HCT116 (cell line): ENCODE data around the gene NLGN2. TPM values are rescaled to one million over a fixed set of nuclear protein-coding genes. Genes with fewer than 3 reads are reported as not detected.

Experiments used
- ATAC-seq: fragments of 200-7000 bp; cut with Tn5 transposase; 2 replicates; pipeline ENCODE4 v1.9.1; 2020; ENCODE audit warnings: mild to moderate bottlenecking, moderate library complexity
- BruUV-seq: library from RNA; stranded (reverse); fragments of 400-500 nt; replicated peaks from 2 replicates; lab custom pipeline; 2021; lab: Mats Ljungman, UMichigan
- CTCF ChIA-PET: fragments of 300-600 bp; sonication (Branson Sonifier 250); formaldehyde crosslinking; loops from one replicate; lab custom pipeline; 2021; ENCODE audit warnings: antibody characterized with exemption; lab: Charles Lee
- POLR2A ChIA-PET: fragments of 300-600, 350-600 bp; sonication (Branson Sonifier 250); formaldehyde crosslinking; loops from one replicate; lab custom pipeline; 2021; ENCODE audit warnings: antibody characterized with exemption; lab: Charles Lee
- RAD21 ChIA-PET, 2 experiments: fragments of 300-600 bp; sonication (Branson Sonifier 250); formaldehyde crosslinking; loops; one replicate each; lab custom pipeline; 2023; ENCODE audit warnings: low total read pairs in 2 of 2; ENCODE audit not compliant: uncharacterized antibody in 2 of 2, unreplicated experiment in 2 of 2, low non-redundant PET in 1 of 2; lab: Charles Lee
- DNase-seq: peaks from one replicate; pipeline ENCODE4 v3.0.0-alpha.2; 2010; ENCODE audit warnings: low read depth, low spot score
- H2AFZ ChIP-seq: fragments of 200-600 bp; shearing (Covaris generic), sonication (generic); 2 replicates; pipeline ENCODE4 v1.6.1; 2017; ENCODE audit warnings: low read depth, mixed run types, mixed read lengths, antibody characterized with exemption, low read length; ENCODE audit not compliant: poor library complexity, severe bottlenecking
- H3K27ac ChIP-seq: 2 replicates; pipeline ENCODE4 v1.5.1; 2012; ENCODE audit warnings: low read depth, low read length
- H3K27me3 ChIP-seq: fragments of 200-600 bp; sonication (generic); 2 replicates; pipeline ENCODE4 v1.6.1; 2016; ENCODE audit warnings: mixed run types, low read length, mixed read lengths; ENCODE audit not compliant: insufficient read depth
- H3K36me3 ChIP-seq, 2 experiments: fragments of 200-500 bp in 1 of 2; fragments of 200-600 bp in 1 of 2; sonication (Bioruptor generic) in 1 of 2; sonication (generic) in 1 of 2; 2 replicates each; pipeline versions ENCODE4 v1.5.1 to v1.6.1; 2014 to 2016; ENCODE audit warnings: low read length in 2 of 2, inconsistent platforms in 1 of 2, mixed read lengths in 1 of 2, mixed run types in 1 of 2; ENCODE audit not compliant: insufficient read depth in 2 of 2, control insufficient read depth in 1 of 2
- H3K4me1 ChIP-seq, 2 experiments: fragments of 200-600 bp in 1 of 2; sonication (generic) in 1 of 2; 2 replicates each; pipeline versions ENCODE4 v1.5.1 to v1.6.1; 2012 to 2017; ENCODE audit warnings: low read length in 2 of 2, inconsistent platforms in 1 of 2, mild to moderate bottlenecking in 1 of 2, mixed read lengths in 1 of 2, mixed run types in 1 of 2, moderate library complexity in 1 of 2; ENCODE audit not compliant: insufficient read depth in 2 of 2, control insufficient read depth in 1 of 2
- H3K4me2 ChIP-seq: fragments of 200-600 bp; sonication (generic); 2 replicates; pipeline ENCODE4 v1.6.1; 2017; ENCODE audit warnings: mixed run types, low read length, mixed read lengths
- H3K4me3 ChIP-seq, 2 experiments: fragments of 200-600 bp in 1 of 2; sonication (generic) in 1 of 2; replicated peaks in 1 of 2; 2 replicates each; pipeline ENCODE4 v1.5.1; 2011 to 2016; ENCODE audit warnings: low read length in 2 of 2, control low read depth in 1 of 2, low read depth in 1 of 2, mild to moderate bottlenecking in 1 of 2, mixed read lengths in 1 of 2, mixed run types in 1 of 2
- H3K79me2 ChIP-seq: fragments of 200-600 bp; sonication (generic); 2 replicates; pipeline ENCODE4 v1.6.1; 2017; ENCODE audit warnings: mild to moderate bottlenecking, mixed run types, low read length, moderate library complexity, mixed read lengths; ENCODE audit not compliant: insufficient read depth
- H3K9ac ChIP-seq: fragments of 200-600 bp; sonication (generic); 2 replicates; pipeline ENCODE4 v1.6.1; 2016; ENCODE audit warnings: low read length, mixed read lengths
- H3K9me2 ChIP-seq: fragments of 200-600 bp; sonication (generic), shearing (Covaris generic); 2 replicates; pipeline ENCODE4 v1.6.1; 2017; ENCODE audit warnings: mixed run types, mild to moderate bottlenecking, moderate library complexity; ENCODE audit not compliant: insufficient read depth
- H3K9me3 ChIP-seq, 2 experiments: fragments of 200-500 bp in 1 of 2; fragments of 200-600 bp in 1 of 2; sonication (Bioruptor generic) in 1 of 2; sonication (generic) in 1 of 2; 2 replicates each; pipeline ENCODE4 v1.6.1; 2014 to 2017; ENCODE audit warnings: low read length in 2 of 2, mixed read lengths in 2 of 2, inconsistent platforms in 1 of 2, low read depth in 1 of 2, mild to moderate bottlenecking in 1 of 2, mixed run types in 1 of 2, moderate library complexity in 1 of 2; ENCODE audit not compliant: control insufficient read depth in 1 of 2, insufficient read depth in 1 of 2
- H4K20me1 ChIP-seq: fragments of 200-600 bp; sonication (generic), shearing (Covaris generic); 2 replicates; pipeline ENCODE4 v1.6.1; 2017; ENCODE audit warnings: mixed run types, mild to moderate bottlenecking, moderate library complexity; ENCODE audit not compliant: insufficient read depth
- CBX3 ChIP-seq: IDR thresholded peaks from 2 replicates; pipeline ENCODE4 v1.6.1; 2012; ENCODE audit warnings: low read depth
- EGR1 ChIP-seq: IDR thresholded peaks from 2 replicates; pipeline ENCODE4 v1.6.1; 2012; ENCODE audit warnings: low read depth
- ELF1 ChIP-seq: IDR thresholded peaks from 2 replicates; pipeline ENCODE4 v1.6.1; 2012; ENCODE audit warnings: low read depth, borderline replicate concordance
- EZH2phosphoT487 ChIP-seq: fragments of 200-600 bp; IDR thresholded peaks from 2 replicates; pipeline ENCODE4 v1.6.1; 2018; ENCODE audit warnings: antibody characterized with exemption, borderline replicate concordance
- JUND ChIP-seq: IDR thresholded peaks from 2 replicates; pipeline ENCODE4 v1.6.1; 2012
- POLR2A ChIP-seq: IDR thresholded peaks from 2 replicates; pipeline ENCODE4 v1.7.0; 2011; ENCODE audit warnings: borderline replicate concordance; ENCODE audit not compliant: insufficient read depth, insufficient read length; ENCODE audit errors: extremely low read depth
- YY1 ChIP-seq: IDR thresholded peaks from 2 replicates; pipeline ENCODE4 v1.6.1; 2011; ENCODE audit warnings: low read length, low read depth, moderate library complexity, mild to moderate bottlenecking; ENCODE audit not compliant: insufficient replicate concordance; ENCODE audit errors: extremely low read depth
- ZFX ChIP-seq: fragments of 450-650 bp; IDR thresholded peaks from 2 replicates; pipeline ENCODE4 v1.6.1; 2017
- ZNF274 ChIP-seq: fragments of 200-500 bp; sonication (Bioruptor generic); IDR thresholded peaks from 2 replicates; pipeline ENCODE4 v1.6.1; 2014; ENCODE audit warnings: mild to moderate bottlenecking, low read depth, low read length, inconsistent platforms
- intact Hi-C: fragments of 100-400 bp; cut with micrococcal nuclease; formaldehyde crosslinking; loops from 2 replicates; pipeline ENCODE4 v1.10.0; 2022
- total RNA-seq: library from RNA; stranded (reverse); gene quantifications from one replicate; pipeline ENCODE4 v1.2.1, GENCODE V29; 2021; ENCODE audit not compliant: unreplicated experiment
- TF ChIP-seq, protein P1 (sequence below): IDR thresholded peaks from 2 replicates; pipeline ENCODE4 v1.6.1; 2012
- TF ChIP-seq, protein P2 (sequence below), 3 experiments: fragments of 200-600 bp in 1 of 3; sonication (generic) in 1 of 3; IDR thresholded peaks in 2 of 3; conservative IDR thresholded peaks in 1 of 3; 2 replicates each; pipeline ENCODE4 v1.5.1; 2012 to 2017; ENCODE audit warnings: low read depth in 2 of 3, low read length in 2 of 3, antibody characterized with exemption in 1 of 3, borderline replicate concordance in 1 of 3, control low read depth in 1 of 3, mild to moderate bottlenecking in 1 of 3, mixed read lengths in 1 of 3, mixed run types in 1 of 3, moderate library complexity in 1 of 3; ENCODE audit not compliant: insufficient read depth in 1 of 3
- TF ChIP-seq, protein P3 (sequence below): IDR thresholded peaks from 2 replicates; pipeline ENCODE4 v1.6.1; 2012
- TF ChIP-seq, protein P4 (sequence below): IDR thresholded peaks from 2 replicates; pipeline ENCODE4 v1.6.1; 2012; ENCODE audit warnings: low read depth

Gene NLGN2
- total RNA-seq, 1 experiment from 2014 or later, result 60.5 TPM

DNA sequence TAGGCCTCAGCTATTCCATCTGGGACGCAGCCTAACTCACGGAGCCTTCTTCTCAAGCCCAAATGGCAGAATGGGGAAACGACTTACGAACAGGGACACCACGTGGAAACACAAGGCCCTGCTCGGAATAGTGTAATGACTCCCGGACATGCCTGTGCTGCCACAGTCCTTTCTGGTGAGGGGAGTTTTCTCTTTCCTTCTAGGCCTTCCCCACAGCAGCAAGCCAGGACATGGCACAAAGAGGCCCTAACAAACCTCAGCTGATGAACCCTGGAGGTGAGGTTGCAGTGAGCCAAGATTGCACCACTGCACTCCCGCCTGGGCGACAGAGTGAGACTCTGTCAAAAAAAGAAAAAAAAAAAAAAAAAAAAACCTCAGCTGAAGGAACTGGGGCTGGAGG is 56.4 kb downstream of the NLGN2 start:
- Histone ChIP-seq H3K36me3 (no peaks in the 10 kb centered on the region; a peak in 2 of 4 replicates), H4K20me1 (no peaks in the 10 kb centered on the region), H3K79me2 (no peaks in the 10 kb centered on the region), H3K9me2 (no peaks in the 10 kb centered on the region), H3K27ac (no peak overlapping the region), H3K4me1 (peaks cover 0 to 10% of the 10 kb centered on the region in 2 experiments; a peak in 2 of 4 replicates), H3K9me3 (no peaks in the 10 kb centered on the region), H2AFZ (no peak overlapping the region), H3K4me2 (no peak overlapping the region), H3K9ac (no peak overlapping the region), H3K4me3 (no peak overlapping the region), H3K27me3 (no peaks in the 10 kb centered on the region)
- ChIA-PET CTCF (no interaction called here), RAD21 (no interaction called here), POLR2A (no interaction called here)
- no peak for DNase-seq
- BruUV-seq, result no TSS peak
- ATAC-seq, result no peak
- TF ChIP-seq EGR1 (no peak), ZFX (no peak), ZNF274 (no peak), JUND (no peak), ELF1 (no peak), CBX3 (no peak), POLR2A (no peak), YY1 (no peak), EZH2phosphoT487 (no peak)
- TF ChIP-seq, protein P1, sequence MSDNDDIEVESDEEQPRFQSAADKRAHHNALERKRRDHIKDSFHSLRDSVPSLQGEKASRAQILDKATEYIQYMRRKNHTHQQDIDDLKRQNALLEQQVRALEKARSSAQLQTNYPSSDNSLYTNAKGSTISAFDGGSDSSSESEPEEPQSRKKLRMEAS, result no peak
- TF ChIP-seq, protein P2, sequence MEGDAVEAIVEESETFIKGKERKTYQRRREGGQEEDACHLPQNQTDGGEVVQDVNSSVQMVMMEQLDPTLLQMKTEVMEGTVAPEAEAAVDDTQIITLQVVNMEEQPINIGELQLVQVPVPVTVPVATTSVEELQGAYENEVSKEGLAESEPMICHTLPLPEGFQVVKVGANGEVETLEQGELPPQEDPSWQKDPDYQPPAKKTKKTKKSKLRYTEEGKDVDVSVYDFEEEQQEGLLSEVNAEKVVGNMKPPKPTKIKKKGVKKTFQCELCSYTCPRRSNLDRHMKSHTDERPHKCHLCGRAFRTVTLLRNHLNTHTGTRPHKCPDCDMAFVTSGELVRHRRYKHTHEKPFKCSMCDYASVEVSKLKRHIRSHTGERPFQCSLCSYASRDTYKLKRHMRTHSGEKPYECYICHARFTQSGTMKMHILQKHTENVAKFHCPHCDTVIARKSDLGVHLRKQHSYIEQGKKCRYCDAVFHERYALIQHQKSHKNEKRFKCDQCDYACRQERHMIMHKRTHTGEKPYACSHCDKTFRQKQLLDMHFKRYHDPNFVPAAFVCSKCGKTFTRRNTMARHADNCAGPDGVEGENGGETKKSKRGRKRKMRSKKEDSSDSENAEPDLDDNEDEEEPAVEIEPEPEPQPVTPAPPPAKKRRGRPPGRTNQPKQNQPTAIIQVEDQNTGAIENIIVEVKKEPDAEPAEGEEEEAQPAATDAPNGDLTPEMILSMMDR (IDR thresholded peaks at IDR 0.05 in 2 of 3, conservative IDR thresholded peaks at IDR 0.05 in 1 of 3; ENCODE audit: borderline replicate concordance in 1 of 3, insufficient read depth in 1 of 3, low read depth in 2 of 3, low read length in 2 of 3), result no peak
- TF ChIP-seq, protein P3, sequence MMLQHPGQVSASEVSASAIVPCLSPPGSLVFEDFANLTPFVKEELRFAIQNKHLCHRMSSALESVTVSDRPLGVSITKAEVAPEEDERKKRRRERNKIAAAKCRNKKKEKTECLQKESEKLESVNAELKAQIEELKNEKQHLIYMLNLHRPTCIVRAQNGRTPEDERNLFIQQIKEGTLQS, result no peak
- TF ChIP-seq, protein P4, sequence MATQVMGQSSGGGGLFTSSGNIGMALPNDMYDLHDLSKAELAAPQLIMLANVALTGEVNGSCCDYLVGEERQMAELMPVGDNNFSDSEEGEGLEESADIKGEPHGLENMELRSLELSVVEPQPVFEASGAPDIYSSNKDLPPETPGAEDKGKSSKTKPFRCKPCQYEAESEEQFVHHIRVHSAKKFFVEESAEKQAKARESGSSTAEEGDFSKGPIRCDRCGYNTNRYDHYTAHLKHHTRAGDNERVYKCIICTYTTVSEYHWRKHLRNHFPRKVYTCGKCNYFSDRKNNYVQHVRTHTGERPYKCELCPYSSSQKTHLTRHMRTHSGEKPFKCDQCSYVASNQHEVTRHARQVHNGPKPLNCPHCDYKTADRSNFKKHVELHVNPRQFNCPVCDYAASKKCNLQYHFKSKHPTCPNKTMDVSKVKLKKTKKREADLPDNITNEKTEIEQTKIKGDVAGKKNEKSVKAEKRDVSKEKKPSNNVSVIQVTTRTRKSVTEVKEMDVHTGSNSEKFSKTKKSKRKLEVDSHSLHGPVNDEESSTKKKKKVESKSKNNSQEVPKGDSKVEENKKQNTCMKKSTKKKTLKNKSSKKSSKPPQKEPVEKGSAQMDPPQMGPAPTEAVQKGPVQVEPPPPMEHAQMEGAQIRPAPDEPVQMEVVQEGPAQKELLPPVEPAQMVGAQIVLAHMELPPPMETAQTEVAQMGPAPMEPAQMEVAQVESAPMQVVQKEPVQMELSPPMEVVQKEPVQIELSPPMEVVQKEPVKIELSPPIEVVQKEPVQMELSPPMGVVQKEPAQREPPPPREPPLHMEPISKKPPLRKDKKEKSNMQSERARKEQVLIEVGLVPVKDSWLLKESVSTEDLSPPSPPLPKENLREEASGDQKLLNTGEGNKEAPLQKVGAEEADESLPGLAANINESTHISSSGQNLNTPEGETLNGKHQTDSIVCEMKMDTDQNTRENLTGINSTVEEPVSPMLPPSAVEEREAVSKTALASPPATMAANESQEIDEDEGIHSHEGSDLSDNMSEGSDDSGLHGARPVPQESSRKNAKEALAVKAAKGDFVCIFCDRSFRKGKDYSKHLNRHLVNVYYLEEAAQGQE, result no peak
- intact Hi-C loops, result no loop called here
